Esophagus muscularis mucosa (tissue), 4 donors: ENCODE measurements around the gene MTMR10. TPM values are rescaled to one million over a fixed set of nuclear protein-coding genes. Genes with fewer than 3 reads are reported as not detected.

Source experiments
- DNase-seq: peaks from one replicate; pipeline ENCODE4 v3.0.0-alpha.2; 2017; ENCODE audit errors: extremely low spot score
- H3K27ac ChIP-seq, 4 donors: fragments of 200-600 bp; sonication (generic); replicated peaks in 1 of 4; 1 replicate in 3 of 4; 2 replicates in 1 of 4; pipeline ENCODE4 v1.5.1; 2016 to 2019; ENCODE audit warnings: mild to moderate bottlenecking in 1 of 4
- H3K27me3 ChIP-seq, 4 donors: fragments of 200-600 bp; sonication (generic); one replicate each; pipeline versions ENCODE4 v1.5.1 to v1.6.0; 2016 to 2019
- H3K36me3 ChIP-seq, 4 donors: fragments of 200-600 bp; sonication (generic); one replicate each; pipeline ENCODE4 v1.5.1; 2016 to 2019
- H3K4me1 ChIP-seq, 4 donors: fragments of 200-600 bp; sonication (generic); one replicate each; pipeline ENCODE4 v1.5.1; 2016 to 2019
- H3K4me3 ChIP-seq, 4 donors: fragments of 200-600 bp; sonication (generic); 1 replicate in 2 of 4; 2 replicates in 2 of 4; pipeline ENCODE4 v1.5.1; 2016 to 2019; ENCODE audit warnings: mild to moderate bottlenecking in 4 of 4, moderate library complexity in 1 of 4
- H3K9me3 ChIP-seq, 4 donors: fragments of 200-600 bp; sonication (generic); 1 replicate in 3 of 4; 2 replicates in 1 of 4; pipeline ENCODE4 v1.5.1; 2016 to 2019
- EP300 ChIP-seq: sonication (generic); formaldehyde crosslinking; IDR thresholded peaks from one replicate; pipeline ENCODE4 v1.6.1; 2017; ENCODE audit warnings: antibody characterized with exemption
- POLR2A ChIP-seq: fragments of 450-650 bp; IDR thresholded peaks from one replicate; pipeline ENCODE4 v1.6.1; 2017; ENCODE audit warnings: antibody characterized with exemption, moderate library complexity, mild to moderate bottlenecking, low read depth
- POLR2AphosphoS5 ChIP-seq, 2 donors: sonication (generic); formaldehyde crosslinking; IDR thresholded peaks; one replicate each; pipeline ENCODE4 v1.6.1; 2017; ENCODE audit warnings: antibody characterized with exemption in 2 of 2
- WGBS: methylation state at CpG from one replicate; pipeline ENCODE4 v1.1.5; 2018; 5-methylcytosine and 5-hydroxymethylcytosine counted together
- intact Hi-C: fragments of 100-400 bp; cut with DNase I; formaldehyde crosslinking; loops from one replicate; pipeline ENCODE4 v1.15.1; 2023
- total RNA-seq, 4 donors: library from RNA; depleted of rRNA; stranded (reverse); fragments of >200 nt; gene quantifications; one replicate each; pipeline versions ENCODE4 v1.1.0 to v1.2.1, GENCODE V29; 2016
- TF ChIP-seq, protein P1 (sequence below), 3 experiments: fragments of 200-600 bp in 2 of 3; fragments of 450-650 bp in 1 of 3; sonication (generic) in 2 of 3; IDR thresholded peaks; one replicate each; pipeline ENCODE4 v1.5.1; 2017 to 2019; ENCODE audit warnings: antibody characterized with exemption in 3 of 3, mild to moderate bottlenecking in 2 of 3, moderate library complexity in 1 of 3

Gene MTMR10
- total RNA-seq, 4 donors from 2014 or later: 27.4 to 32.3 (median 30.2) TPM

DNA sequence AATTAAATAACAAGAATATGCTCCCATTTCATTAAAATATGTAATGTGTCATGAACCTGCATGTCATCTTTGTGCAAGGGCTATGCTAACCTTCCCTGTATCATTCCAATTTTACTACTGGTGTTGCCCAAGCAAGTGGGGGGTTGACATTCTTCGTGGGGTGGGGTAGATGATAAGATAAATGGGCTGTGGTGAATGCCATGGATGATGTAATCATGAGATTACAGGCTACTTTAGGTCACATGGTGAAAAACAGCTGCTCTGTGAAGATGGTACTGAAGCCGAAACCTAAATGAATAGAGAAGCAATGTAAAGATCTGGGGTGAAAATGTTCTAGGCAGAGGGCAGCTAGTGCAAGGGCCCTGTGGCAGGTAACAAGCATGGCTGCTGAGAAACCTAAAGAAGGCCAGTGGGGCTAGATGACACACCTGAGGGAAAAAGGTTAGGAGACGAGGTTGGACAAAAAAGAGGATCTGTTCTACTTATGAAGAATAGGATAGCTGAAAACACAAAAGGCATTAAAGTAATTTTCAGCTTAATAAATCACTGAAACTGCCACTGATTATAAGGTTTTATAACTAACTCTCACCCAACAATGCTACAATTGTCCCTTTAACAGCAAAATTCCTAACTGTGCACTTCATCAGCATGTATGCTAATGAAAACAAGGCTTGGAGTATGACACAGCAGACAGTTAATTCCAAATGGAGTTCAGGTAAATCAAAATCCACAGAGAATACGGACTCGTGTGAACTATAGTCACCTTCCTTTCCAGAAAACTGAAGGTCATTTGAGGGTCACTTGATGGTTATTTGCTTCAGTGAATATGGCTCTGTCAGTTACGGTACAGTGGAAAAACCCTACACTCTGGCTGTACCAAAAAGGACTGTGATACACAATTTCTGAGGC, 35.0 kb downstream of the MTMR10 start:
- no peak overlapping the region for H3K4me3 ChIP-seq
- no peaks in the 10 kb centered on the region for H3K9me3 ChIP-seq
- H3K27me3 ChIP-seq: no peaks in the 10 kb centered on the region
- WGBS: 86% methylated on average over 6 of the region's 6 CpGs
- H3K4me1 ChIP-seq: peaks cover 0 to 8% (median 6%) of the 10 kb centered on the region in 4 donors
- TF ChIP-seq POLR2A: no peak
- no peak for TF ChIP-seq EP300
- TF ChIP-seq POLR2AphosphoS5 (IDR thresholded peaks at IDR 0.05): no peak
- TF ChIP-seq, protein P1, sequence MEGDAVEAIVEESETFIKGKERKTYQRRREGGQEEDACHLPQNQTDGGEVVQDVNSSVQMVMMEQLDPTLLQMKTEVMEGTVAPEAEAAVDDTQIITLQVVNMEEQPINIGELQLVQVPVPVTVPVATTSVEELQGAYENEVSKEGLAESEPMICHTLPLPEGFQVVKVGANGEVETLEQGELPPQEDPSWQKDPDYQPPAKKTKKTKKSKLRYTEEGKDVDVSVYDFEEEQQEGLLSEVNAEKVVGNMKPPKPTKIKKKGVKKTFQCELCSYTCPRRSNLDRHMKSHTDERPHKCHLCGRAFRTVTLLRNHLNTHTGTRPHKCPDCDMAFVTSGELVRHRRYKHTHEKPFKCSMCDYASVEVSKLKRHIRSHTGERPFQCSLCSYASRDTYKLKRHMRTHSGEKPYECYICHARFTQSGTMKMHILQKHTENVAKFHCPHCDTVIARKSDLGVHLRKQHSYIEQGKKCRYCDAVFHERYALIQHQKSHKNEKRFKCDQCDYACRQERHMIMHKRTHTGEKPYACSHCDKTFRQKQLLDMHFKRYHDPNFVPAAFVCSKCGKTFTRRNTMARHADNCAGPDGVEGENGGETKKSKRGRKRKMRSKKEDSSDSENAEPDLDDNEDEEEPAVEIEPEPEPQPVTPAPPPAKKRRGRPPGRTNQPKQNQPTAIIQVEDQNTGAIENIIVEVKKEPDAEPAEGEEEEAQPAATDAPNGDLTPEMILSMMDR (IDR thresholded peaks at IDR 0.05): no peak
- no peak for DNase-seq
- intact Hi-C loops: no loop called here
- peaks cover 51 to 94% (median 82%) of the 10 kb centered on the region in 4 donors for H3K36me3 ChIP-seq
- H3K27ac ChIP-seq: no peak overlapping the region

- TF ChIP-seq POLR2A (no peak), POLR2AphosphoS5 (IDR thresholded peaks at IDR 0.05) (no peak), EP300 (no peak)
- TF ChIP-seq, protein P1 (IDR thresholded peaks at IDR 0.05): no peak
- Histone ChIP-seq H3K4me3 (no peak overlapping the region), H3K36me3 (peaks cover 60 to 99% (median 84%) of the 10 kb centered on the region in 4 donors), H3K27ac (no peak overlapping the region), H3K4me1 (peaks cover 0 to 8% (median 6%) of the 10 kb centered on the region in 4 donors), H3K27me3 (no peaks in the 10 kb centered on the region), H3K9me3 (no peaks in the 10 kb centered on the region)
- WGBS: 93% methylated on average over 1 of the region's 1 CpG
- DNase-seq: no peak
- intact Hi-C loops: no loop called here
Measured at GRCh38 chr15:30954674-30955073, 36.8 kb downstream of the MTMR10 start.

GRCh38 chr15:30953731-30954378, 37.6 kb downstream of the MTMR10 start:
- 73% methylated on average over 7 of the region's 7 CpGs for WGBS
- no peak for DNase-seq

GRCh38 chr15:30953183-30953582, 38.2 kb downstream of the MTMR10 start:
- intact Hi-C loops: no loop called here
- WGBS: 96% methylated on average over 7 of the region's 7 CpGs
- peaks cover 53 to 99% (median 83%) of the 10 kb centered on the region in 4 donors for H3K36me3 ChIP-seq
- no peak overlapping the region for H3K27ac ChIP-seq
- H3K4me3 ChIP-seq: no peak overlapping the region
- H3K9me3 ChIP-seq: no peaks in the 10 kb centered on the region
- H3K27me3 ChIP-seq: no peaks in the 10 kb centered on the region
- H3K4me1 ChIP-seq: peaks cover 0 to 8% (median 6%) of the 10 kb centered on the region in 4 donors
- TF ChIP-seq EP300: no peak
- TF ChIP-seq, protein P1 (IDR thresholded peaks at IDR 0.05): no peak
- no peak for TF ChIP-seq POLR2A
- no peak for TF ChIP-seq POLR2AphosphoS5 (IDR thresholded peaks at IDR 0.05)
- DNase-seq: no peak

More at GRCh38 chr15:30953731-30954378, 37.6 kb downstream of the MTMR10 start:
- no peak overlapping the region for H3K27ac ChIP-seq
- H3K4me3 ChIP-seq: no peak overlapping the region
- TF ChIP-seq, protein P1 (IDR thresholded peaks at IDR 0.05): no peak
- TF ChIP-seq POLR2AphosphoS5 (IDR thresholded peaks at IDR 0.05): no peak
- TF ChIP-seq POLR2A: no peak
- no peak for TF ChIP-seq EP300
- intact Hi-C loops: no loop called here
- H3K27me3 ChIP-seq: no peaks in the 10 kb centered on the region
- no peaks in the 10 kb centered on the region for H3K9me3 ChIP-seq
- peaks cover 0 to 8% (median 6%) of the 10 kb centered on the region in 4 donors for H3K4me1 ChIP-seq
- H3K36me3 ChIP-seq: peaks cover 54 to 99% (median 83%) of the 10 kb centered on the region in 4 donors
